Kidney capillary endothelial cell (primary cell): ENCODE results near the gene SPRR5.

ENCODE experiments used
- DNase-seq: peaks from one replicate; pipeline ENCODE4 v3.0.0-alpha.2; 2018; ENCODE audit warnings: low spot score

The SPRR5 gene

GRCh38 chr1:152983234-152983633 lies 36.2 kb downstream of the SPRR5 start:
- DNase-seq: no peak

GRCh38 chr1:152983743-152984142 lies 36.7 kb downstream of the SPRR5 start, which contains the start of gene SPRR1A:
Gene SPRR1A (plus strand): TSS chr1:152984081. CDS start chr1:152985231, 1,150 bp downstream.
- DNase-seq: no peak

GRCh38 chr1:152986578-152986977 lies 39.6 kb downstream of the SPRR5 start:
- DNase-seq: no peak

- DNase-seq: no peak
Observed at GRCh38 chr1:152993186-152993585, 46.2 kb downstream of the SPRR5 start.

- no peak for DNase-seq
Observed at GRCh38 chr1:152995842-152996241, 48.8 kb downstream of the SPRR5 start.

GRCh38 chr1:152996633-152997400 lies 49.8 kb downstream of the SPRR5 start:
- no peak for DNase-seq

- no peak for DNase-seq
Observed at GRCh38 chr1:152997901-152998300, 50.9 kb downstream of the SPRR5 start.

- DNase-seq: no peak
Observed at GRCh38 chr1:152998476-152998875, 51.5 kb downstream of the SPRR5 start.
